Measurements from ENCODE around the gene APMAP.

APMAP gene

GRCh38 chr20:24994186-24994465 is 1.6 kb upstream of the APMAP start:
- Histone ChIP-seq H3K36me3 (replicated peaks; ENCODE audit: low read depth, low read length) (peaks cover 3% of the 10 kb centered on the region), H3K4me3 (ENCODE audit: low read length) (no peak overlapping the region), H3K27me3 (ENCODE audit: low read depth, low read length) (peaks cover 17% of the 10 kb centered on the region), H4K20me1 (ENCODE audit: insufficient read depth, low read length) (no peaks in the 10 kb centered on the region), H3K4me2 (ENCODE audit: low read length) (no peak overlapping the region), H3K27ac (ENCODE audit: low read length) (no peak overlapping the region), H3K79me2 (ENCODE audit: low read length) (peaks cover 34% of the 10 kb centered on the region), H3K9me3 (ENCODE audit: insufficient read depth, low read length) (no peaks in the 10 kb centered on the region), H2AFZ (ENCODE audit: low read depth, low read length) (peak overlapping the region; percentile 5; the same call in 1 of the 2 replicates), H3K9ac (ENCODE audit: low read length) (no peak overlapping the region), H3K4me1 (ENCODE audit: low read length) (peaks cover 46% of the 10 kb centered on the region)
- TF ChIP-seq EZH2phosphoT487 (IDR thresholded peaks at IDR 0.05; ENCODE audit: low read depth) (no peak), CTCF (IDR thresholded peaks at IDR 0.05; ENCODE audit: low read depth, low read length) (no peak)

- H3K9me3 ChIP-seq (ENCODE audit: insufficient read depth, low read length): no peaks in the 10 kb centered on the region
- TF ChIP-seq CTCF (IDR thresholded peaks at IDR 0.05; ENCODE audit: low read depth, low read length) (peak; percentile 50), EZH2phosphoT487 (IDR thresholded peaks at IDR 0.05; ENCODE audit: low read depth) (no peak)
- peaks cover 40% of the 10 kb centered on the region for H3K4me1 ChIP-seq (ENCODE audit: low read length)
- H3K79me2 ChIP-seq (ENCODE audit: low read length): peaks cover 39% of the 10 kb centered on the region
- H4K20me1 ChIP-seq (ENCODE audit: insufficient read depth, low read length): no peaks in the 10 kb centered on the region
- peaks cover 4% of the 10 kb centered on the region for H3K36me3 ChIP-seq (replicated peaks; ENCODE audit: low read depth, low read length)
- H3K27ac ChIP-seq (ENCODE audit: low read length): peak overlapping the region; percentile 56
- peaks cover 17% of the 10 kb centered on the region for H3K27me3 ChIP-seq (ENCODE audit: low read depth, low read length)
- peak overlapping the region; percentile 66 for H2AFZ ChIP-seq (ENCODE audit: low read depth, low read length)
- peak overlapping the region; percentile 71 for H3K9ac ChIP-seq (ENCODE audit: low read length)
- H3K4me2 ChIP-seq (ENCODE audit: low read length): peak overlapping the region; percentile 73
- peak overlapping the region; percentile 96 for H3K4me3 ChIP-seq (ENCODE audit: low read length)
These were observed 1.0 kb upstream of the APMAP start for GRCh38 chr20:24993337-24994185.

- peaks cover 55% of the 10 kb centered on the region for H3K79me2 ChIP-seq (ENCODE audit: low read length)
- H3K27me3 ChIP-seq (ENCODE audit: low read depth, low read length): peaks cover 8% of the 10 kb centered on the region
- peaks cover 36% of the 10 kb centered on the region for H3K4me1 ChIP-seq (ENCODE audit: low read length)
These were observed 559 bp downstream of the APMAP start for GRCh38 chr20:24991897-24992486.

More at GRCh38 chr20:24991897-24992486, 559 bp downstream of the APMAP start:
- peak overlapping the region; percentile 91 for H2AFZ ChIP-seq (ENCODE audit: low read depth, low read length)
- no peaks in the 10 kb centered on the region for H4K20me1 ChIP-seq (ENCODE audit: insufficient read depth, low read length)
- H3K9me3 ChIP-seq (ENCODE audit: insufficient read depth, low read length): no peaks in the 10 kb centered on the region
- peak overlapping the region; percentile 87 for H3K4me2 ChIP-seq (ENCODE audit: low read length)
- H3K36me3 ChIP-seq (replicated peaks; ENCODE audit: low read depth, low read length): peaks cover 8% of the 10 kb centered on the region
- H3K4me3 ChIP-seq (ENCODE audit: low read length): peak overlapping the region; percentile 96
- peak overlapping the region; percentile 90 for H3K9ac ChIP-seq (ENCODE audit: low read length)
- H3K27ac ChIP-seq (ENCODE audit: low read length): peak overlapping the region; percentile 35; the same call in 1 of the 2 replicates
- TF ChIP-seq EZH2phosphoT487 (IDR thresholded peaks at IDR 0.05; ENCODE audit: low read depth) (no peak), CTCF (IDR thresholded peaks at IDR 0.05; ENCODE audit: low read depth, low read length) (no peak)

Measured in OCI-LY3 (cell line).